ENCODE results near the gene CT45A1. TPM values are rescaled to one million over a fixed set of nuclear protein-coding genes. Genes with fewer than 3 reads are reported as not detected.
"Not testable (repeated sequence)": the region's sequence is repeated elsewhere in the genome, so short reads cannot be mapped to it uniquely, and the experiment has no call there.

The CT45A1 gene
- polyA plus RNA-seq (2011; rRNA removed) (not detected in 2 replicates), polyA plus RNA-seq (2017; fragmentation: RNase III; extraction: RNeasy Plus Mini Kit Qiagen cat#74134 plus additional on column Dnase treatment) (not detected in 3 replicates), polyA minus RNA-seq (2011; rRNA and poly(A)+ RNA removed) (not detected in 2 replicates)
- 0.08 TPM in 1 of 2 replicates, not detected in the other for polyA plus RNA-seq (2012; cell fraction: cytosol; rRNA removed)
- not detected in 2 replicates for polyA plus RNA-seq (2012; cell fraction: nucleus; rRNA removed)

DNA sequence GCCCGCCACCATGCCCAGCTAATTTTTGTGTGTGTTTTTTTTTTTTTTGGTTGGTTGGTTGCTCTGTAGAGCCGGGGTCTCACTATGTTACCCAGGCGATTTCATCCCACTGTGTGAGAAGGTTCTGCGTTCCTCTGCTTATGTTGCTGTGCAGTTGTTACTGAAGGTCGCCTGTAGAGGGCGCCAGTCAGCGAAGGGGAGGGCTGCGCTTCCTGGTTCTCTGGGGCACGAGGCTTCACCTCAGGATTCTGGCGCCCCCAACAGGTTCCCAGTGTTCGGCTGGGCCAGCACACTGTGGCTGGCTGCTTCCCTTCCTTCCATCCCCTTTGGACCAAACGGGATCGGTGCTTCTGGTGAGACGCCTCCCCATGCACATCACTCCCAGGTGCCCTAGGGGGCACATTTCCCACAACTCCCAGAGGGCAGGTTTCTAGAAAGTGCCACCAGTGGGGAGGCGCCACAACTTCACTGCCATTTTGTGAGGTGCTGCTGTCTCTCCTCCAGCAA lies at the start of gene CT45A1:
Gene CT45A1, plus strand, starts transcription at position 457 of the 507 bp plus-strand sequence. CDS start 5,302 bp downstream, outside the sequence.
- H3K4me1 ChIP-seq, POLR2A ChIA-PET, FAIRE-seq, H3K4me2 ChIP-seq, H3K9me3 ChIP-seq, CTCF ChIA-PET, ATAC-seq, H3K27ac ChIP-seq, H3K4me3 ChIP-seq: not testable (repeated sequence)
- peak in 1 of 2 experiments; percentile 25 for DNase-seq (ENCODE audit: low read depth in 1 of 2, low spot score in 1 of 2)
- 33% methylated on average over 7 of the region's 15 CpGs for WGBS (ENCODE audit: missing lambda C conversion rate)

- DNase-seq (ENCODE audit: low read depth in 1 of 2, low spot score in 1 of 2); H3K27ac ChIP-seq; FAIRE-seq; CTCF ChIA-PET; POLR2A ChIA-PET; H3K9me3 ChIP-seq; H3K4me1 ChIP-seq; H3K4me2 ChIP-seq; H3K4me3 ChIP-seq; ATAC-seq: not testable (repeated sequence)
These were observed 40.5 kb upstream of the CT45A1 start for GRCh38 chrX:135672979-135673378.

GRCh38 chrX:135688137-135688536 lies 25.3 kb upstream of the CT45A1 start:
- 46% methylated on average over 14 of the region's 16 CpGs for WGBS (ENCODE audit: missing lambda C conversion rate)
- FAIRE-seq (no peak), DNase-seq (ENCODE audit: low read depth in 1 of 2, low spot score in 1 of 2) (peak in 1 of 2 experiments; percentile 21), ATAC-seq (peak; percentile 62 to 85; a peak in 4 of 6 replicates)
- Histone ChIP-seq H3K4me3 (no peak overlapping the region), H3K27ac (no peak overlapping the region), H3K4me2 (peak overlapping the region; percentile 21; the same call in 1 of the 3 replicates), H3K9me3 (no peaks in the 10 kb centered on the region), H3K4me1 (no peaks in the 10 kb centered on the region)
- ChIA-PET POLR2A (no interaction called here), CTCF (no interaction called here)
- TF ChIP-seq, protein P1, sequence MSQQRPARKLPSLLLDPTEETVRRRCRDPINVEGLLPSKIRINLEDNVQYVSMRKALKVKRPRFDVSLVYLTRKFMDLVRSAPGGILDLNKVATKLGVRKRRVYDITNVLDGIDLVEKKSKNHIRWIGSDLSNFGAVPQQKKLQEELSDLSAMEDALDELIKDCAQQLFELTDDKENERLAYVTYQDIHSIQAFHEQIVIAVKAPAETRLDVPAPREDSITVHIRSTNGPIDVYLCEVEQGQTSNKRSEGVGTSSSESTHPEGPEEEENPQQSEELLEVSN (IDR thresholded peaks at IDR 0.05; ENCODE audit: borderline replicate concordance, low read depth): no peak
- TF ChIP-seq CTCF (IDR thresholded peaks at IDR 0.05): peak; percentile 15; the same call in 1 of the 3 replicates

- ChIA-PET CTCF (no interaction called here), POLR2A (no interaction called here)
- no peaks in the 10 kb centered on the region for H3K9me3 ChIP-seq
- no peak overlapping the region for H3K4me3 ChIP-seq
- H3K27ac ChIP-seq: no peak overlapping the region
- FAIRE-seq: peak; percentile 49
- TF ChIP-seq RNF2 (IDR thresholded peaks at IDR 0.05; ENCODE audit: borderline replicate concordance, low read depth) (peak; percentile 93), NPAS2 (CRISPR knock-in tag; IDR thresholded peaks at IDR 0.05; ENCODE audit: borderline replicate concordance) (no peak), CBX8 (IDR thresholded peaks at IDR 0.05) (peak; percentile 87; the same call in 1 of the 2 replicates), ZSCAN20 (CRISPR knock-in tag; IDR thresholded peaks at IDR 0.05) (no peak)
- 6% methylated on average over 3 of the region's 3 CpGs for WGBS (ENCODE audit: missing lambda C conversion rate)
- DNase-seq (ENCODE audit: low read depth in 1 of 2, low spot score in 1 of 2): no peak
- H3K4me2 ChIP-seq: no peak overlapping the region
- H3K4me1 ChIP-seq: no peaks in the 10 kb centered on the region
- no peak for ATAC-seq
These were observed 18.0 kb upstream of the CT45A1 start for GRCh38 chrX:135695471-135695870.

DNA sequence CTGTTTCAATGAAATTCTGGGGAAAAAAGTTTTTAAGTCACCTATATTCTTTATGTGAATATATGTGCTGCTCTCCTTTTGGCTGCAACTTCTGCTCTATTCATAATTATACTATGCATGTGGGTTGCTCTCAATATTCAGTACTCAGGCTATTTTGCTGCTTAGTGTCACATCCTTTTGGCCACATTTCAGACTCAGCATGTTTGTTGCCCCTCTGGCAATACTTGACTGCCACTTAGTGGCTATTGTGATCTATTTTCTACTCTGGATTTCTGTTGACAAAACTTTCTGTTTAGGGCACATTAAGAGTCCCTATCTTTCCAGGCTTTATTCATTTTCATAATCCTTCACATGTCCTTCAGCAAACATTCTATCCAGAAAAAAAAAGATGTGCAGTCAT lies 15.8 kb upstream of the CT45A1 start:
- Histone ChIP-seq H3K4me3 (no peak overlapping the region), H3K4me1 (no peaks in the 10 kb centered on the region), H3K9me3 (no peaks in the 10 kb centered on the region), H3K27ac (no peak overlapping the region), H3K4me2 (no peak overlapping the region)
- ChIA-PET POLR2A (no interaction called here), CTCF (interaction anchor here (0.8 kb wide), 1 partner anchor 8 kb away, joined by 4 read pairs; no protein-coding TSS in a partner anchor)
- no peak for DNase-seq (ENCODE audit: low read depth in 1 of 2, low spot score in 1 of 2)
- no peak for FAIRE-seq
- TF ChIP-seq CTCF (IDR thresholded peaks at IDR 0.05): 0 out of 3 replicates have a peak, but pooled peaks have one; percentile 9
- no peak for TF ChIP-seq FOSL2 (IDR thresholded peaks at IDR 0.05)
- no peak for TF ChIP-seq FOSL2 (CRISPR knock-in tag; IDR thresholded peaks at IDR 0.05)
- peak in 1 of 2 experiments; percentile 27; a peak in 2 of 5 replicates for TF ChIP-seq RAD21 (conservative IDR thresholded peaks at IDR 0.05 in 1 of 2, IDR thresholded peaks at IDR 0.05 in 1 of 2)
- ATAC-seq: no peak

Data from A549 (cell line).